ENCODE measurements around the gene ESRRA. TPM values are rescaled to one million over a fixed set of nuclear protein-coding genes. Genes with fewer than 3 reads are reported as not detected.

ESRRA gene
- total and polyA plus RNA-seq, 2 of the 13 experiments (the other 11 are each of a cell fraction or from before 2014, with no cell fraction given): 18.1 to 36.3 TPM

- 0 out of 2 replicates have a peak, but pooled peaks have one; percentile 46 for TF ChIP-seq PRDM15 (CRISPR knock-in tag; IDR thresholded peaks at IDR 0.05)
- no peak for TF ChIP-seq MED13 (CRISPR knock-in tag; IDR thresholded peaks at IDR 0.05)
- TF ChIP-seq YEATS2 (CRISPR knock-in tag; IDR thresholded peaks at IDR 0.05; ENCODE audit: borderline replicate concordance): peak; percentile 55; the same call in 1 of the 2 replicates
- TF ChIP-seq ZNF790 (CRISPR knock-in tag; IDR thresholded peaks at IDR 0.05; ENCODE audit: borderline replicate concordance): no peak
- no peak for TF ChIP-seq HMGA1 (CRISPR knock-in tag; conservative IDR thresholded peaks at IDR 0.05)
- no peak for TF ChIP-seq ETS1 (CRISPR knock-in tag; IDR thresholded peaks at IDR 0.05)
- TF ChIP-seq ZNF121 (CRISPR knock-in tag; IDR thresholded peaks at IDR 0.05): no peak
- no peak for TF ChIP-seq ZNF670 (CRISPR knock-in tag; IDR thresholded peaks at IDR 0.05; ENCODE audit: borderline replicate concordance)
- peak; percentile 39 for TF ChIP-seq ZNF263 (CRISPR knock-in tag; IDR thresholded peaks at IDR 0.05)
- no peak for TF ChIP-seq MBNL3 (CRISPR knock-in tag; conservative IDR thresholded peaks at IDR 0.05)
- TF ChIP-seq ZFYVE20 (CRISPR knock-in tag; IDR thresholded peaks at IDR 0.05; ENCODE audit: borderline replicate concordance, low read depth): no peak
- TF ChIP-seq PHB2 (IDR thresholded peaks at IDR 0.05; ENCODE audit: partially characterized antibody): no peak
- TF ChIP-seq ZNF562 (CRISPR knock-in tag; IDR thresholded peaks at IDR 0.05; ENCODE audit: borderline replicate concordance): no peak
- no peak for TF ChIP-seq PHF21A (CRISPR knock-in tag; IDR thresholded peaks at IDR 0.05)
- no peak for TF ChIP-seq MNT (IDR thresholded peaks at IDR 0.05)
- no peak for TF ChIP-seq ZNF274 (CRISPR knock-in tag; IDR thresholded peaks at IDR 0.05)
- TF ChIP-seq GMEB1 (CRISPR knock-in tag; IDR thresholded peaks at IDR 0.05; ENCODE audit: borderline replicate concordance): no peak
- TF ChIP-seq STAT6 (CRISPR knock-in tag; IDR thresholded peaks at IDR 0.05; ENCODE audit: borderline replicate concordance): no peak
These were observed 830 bp upstream of the ESRRA start (continued) for GRCh38 chr11:64304316-64305072.
